Neural crest cell (in vitro differentiated cells): Measurements from ENCODE around the gene CTNND1. TPM values are rescaled to one million over a fixed set of nuclear protein-coding genes. Genes with fewer than 3 reads are reported as not detected.

Source experiments
- DNase-seq: peaks from one replicate; pipeline ENCODE4 v3.0.0; 2021; ENCODE audit warnings: low read depth, mixed read lengths, low spot score
- H3K27ac Mint-ChIP-seq: one replicate; pipeline ENCODE4 v1.8.0; 2021; ENCODE audit warnings: mild to moderate bottlenecking, mixed read lengths; ENCODE audit not compliant: unreplicated experiment
- H3K27me3 Mint-ChIP-seq: 2 replicates; pipeline ENCODE4 v1.8.0; 2021; ENCODE audit warnings: low read depth, mild to moderate bottlenecking, mixed read lengths
- H3K36me3 Mint-ChIP-seq: 2 replicates; pipeline ENCODE4 v1.8.0; 2021; ENCODE audit warnings: low read depth, mild to moderate bottlenecking, mixed read lengths
- H3K4me1 Mint-ChIP-seq: 2 replicates; pipeline ENCODE4 v1.8.0; 2021; ENCODE audit warnings: mixed read lengths
- H3K4me3 Mint-ChIP-seq: one replicate; pipeline ENCODE4 v1.8.0; 2021; ENCODE audit warnings: mild to moderate bottlenecking, mixed read lengths
- H3K9me3 Mint-ChIP-seq: 2 replicates; pipeline ENCODE4 v1.8.0; 2021; ENCODE audit warnings: mixed read lengths
- total RNA-seq: library from RNA; stranded (reverse); gene quantifications from 2 replicates; pipeline ENCODE4 v1.2.1, GENCODE V29; 2021
- TF ChIP-seq, protein P1 (sequence below): fragments of 200-600 bp; sonication (generic); conservative IDR thresholded peaks from 2 replicates; pipeline ENCODE4 v1.5.0; 2021; ENCODE audit warnings: antibody characterized with exemption, mild to moderate bottlenecking

CTNND1 gene
- total RNA-seq, 1 donor from 2014 or later = 144 TPM

DNA sequence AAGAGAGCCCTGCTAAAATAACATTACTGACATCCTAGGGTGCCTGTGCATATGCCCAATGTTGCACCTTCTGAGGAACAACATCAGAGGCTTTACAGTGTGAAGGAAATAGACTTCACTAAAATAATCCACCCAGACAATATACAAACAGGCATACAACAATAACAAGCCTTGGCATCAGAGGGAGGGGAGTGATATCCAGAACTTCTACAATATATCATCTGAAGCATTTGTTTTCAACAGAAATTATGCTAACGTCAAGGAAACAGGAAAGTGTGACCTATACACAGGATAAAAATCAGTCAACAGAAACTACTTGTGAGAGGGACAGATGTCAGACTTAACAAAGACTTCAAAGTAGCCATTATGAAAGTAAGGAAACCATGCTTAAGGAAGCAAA lies 81.3 kb downstream of the CTNND1 start:
- DNase-seq = no peak
- Mint-ChIP-seq H3K9me3 (no peaks in the 10 kb centered on the region), H3K27me3 (peaks cover 3% of the 10 kb centered on the region), H3K27ac (no peak overlapping the region), H3K4me3 (no peak overlapping the region), H3K36me3 (no peaks in the 10 kb centered on the region), H3K4me1 (no peaks in the 10 kb centered on the region)
- TF ChIP-seq, protein P1, sequence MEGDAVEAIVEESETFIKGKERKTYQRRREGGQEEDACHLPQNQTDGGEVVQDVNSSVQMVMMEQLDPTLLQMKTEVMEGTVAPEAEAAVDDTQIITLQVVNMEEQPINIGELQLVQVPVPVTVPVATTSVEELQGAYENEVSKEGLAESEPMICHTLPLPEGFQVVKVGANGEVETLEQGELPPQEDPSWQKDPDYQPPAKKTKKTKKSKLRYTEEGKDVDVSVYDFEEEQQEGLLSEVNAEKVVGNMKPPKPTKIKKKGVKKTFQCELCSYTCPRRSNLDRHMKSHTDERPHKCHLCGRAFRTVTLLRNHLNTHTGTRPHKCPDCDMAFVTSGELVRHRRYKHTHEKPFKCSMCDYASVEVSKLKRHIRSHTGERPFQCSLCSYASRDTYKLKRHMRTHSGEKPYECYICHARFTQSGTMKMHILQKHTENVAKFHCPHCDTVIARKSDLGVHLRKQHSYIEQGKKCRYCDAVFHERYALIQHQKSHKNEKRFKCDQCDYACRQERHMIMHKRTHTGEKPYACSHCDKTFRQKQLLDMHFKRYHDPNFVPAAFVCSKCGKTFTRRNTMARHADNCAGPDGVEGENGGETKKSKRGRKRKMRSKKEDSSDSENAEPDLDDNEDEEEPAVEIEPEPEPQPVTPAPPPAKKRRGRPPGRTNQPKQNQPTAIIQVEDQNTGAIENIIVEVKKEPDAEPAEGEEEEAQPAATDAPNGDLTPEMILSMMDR = no peak

DNA sequence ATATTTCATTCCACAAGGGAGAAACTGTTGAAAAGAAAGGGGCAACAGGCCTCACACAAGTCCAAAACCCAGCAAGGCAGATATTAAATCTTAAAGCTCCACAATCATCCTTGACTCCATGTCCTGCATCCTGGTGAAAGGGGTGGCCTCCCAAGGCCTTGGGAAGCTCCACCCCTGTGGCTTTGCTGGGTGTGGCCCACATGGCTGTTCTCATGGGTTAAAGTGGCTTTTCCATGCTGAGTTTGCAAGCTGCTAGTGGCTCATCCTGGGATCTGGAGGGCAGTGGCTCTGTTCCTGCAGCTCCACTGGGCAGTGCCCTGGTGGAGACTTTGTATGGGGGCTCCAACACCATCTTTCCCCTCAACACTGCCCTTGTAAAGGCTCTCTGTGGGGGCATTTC lies 106.4 kb downstream of the CTNND1 start:
- no peak overlapping the region for H3K27ac Mint-ChIP-seq
- H3K27me3 Mint-ChIP-seq = peaks cover 13% of the 10 kb centered on the region
- no peak for DNase-seq
- H3K4me1 Mint-ChIP-seq = no peaks in the 10 kb centered on the region
- no peak overlapping the region for H3K4me3 Mint-ChIP-seq
- H3K36me3 Mint-ChIP-seq = no peaks in the 10 kb centered on the region
- TF ChIP-seq, protein P1 = no peak
- no peaks in the 10 kb centered on the region for H3K9me3 Mint-ChIP-seq

GRCh38 chr11:57868491-57868890 lies 106.9 kb downstream of the CTNND1 start:
- H3K27ac Mint-ChIP-seq = no peak overlapping the region
- no peaks in the 10 kb centered on the region for H3K4me1 Mint-ChIP-seq

More at GRCh38 chr11:57868491-57868890, 106.9 kb downstream of the CTNND1 start:
- no peak overlapping the region for H3K4me3 Mint-ChIP-seq
- no peak for DNase-seq
- H3K36me3 Mint-ChIP-seq = no peaks in the 10 kb centered on the region
- TF ChIP-seq, protein P1 = no peak
- H3K9me3 Mint-ChIP-seq = no peaks in the 10 kb centered on the region
- H3K27me3 Mint-ChIP-seq = peaks cover 13% of the 10 kb centered on the region

Other genes with a start within 250 kb of the CTNND1 start
- gene SLC43A1, start 246.1 kb upstream of the CTNND1 start, total RNA-seq = 4.5 and 4.7 TPM in 2 replicates
- gene TIMM10, start 231.0 kb upstream of the CTNND1 start, total RNA-seq = 103 and 108 TPM in 2 replicates
- gene SMTNL1, start 224.2 kb upstream of the CTNND1 start, total RNA-seq = not detected in 2 replicates
- 66.0 and 68.7 TPM in 2 replicates for gene UBE2L6, start 194.1 kb upstream of the CTNND1 start, total RNA-seq
- gene SERPING1, start 164.1 kb upstream of the CTNND1 start, total RNA-seq = 28.0 and 31.7 TPM in 2 replicates
- gene YPEL4, start 111.9 kb upstream of the CTNND1 start, total RNA-seq = 0.37 and 0.55 TPM in 2 replicates
- gene CLP1, start 104.0 kb upstream of the CTNND1 start, total RNA-seq = 23.8 and 25.7 TPM in 2 replicates
- 42.7 and 50.1 TPM in 2 replicates for gene ZDHHC5, start 93.7 kb upstream of the CTNND1 start, total RNA-seq
- 24.1 and 24.7 TPM in 2 replicates for gene MED19, start 49.6 kb upstream of the CTNND1 start, total RNA-seq
- 78.3 TPM in 2 replicates for gene TMX2, start 49.2 kb upstream of the CTNND1 start, total RNA-seq
- 208 and 212 TPM in 2 replicates for gene SELENOH, start 20.3 kb upstream of the CTNND1 start, total RNA-seq
- not detected in 2 replicates for gene BTBD18, start 10.0 kb upstream of the CTNND1 start, total RNA-seq